MM.1S (cell line): ENCODE data around the gene NEURL4.

Experiments used
- EZH2 ChIP-seq: fragments of 300-600 bp; sonication (generic); optimal IDR thresholded peaks from 2 replicates; pipeline ENCODE3; 2017; ENCODE audit warnings: low read depth, mild to moderate bottlenecking, antibody characterized with exemption, low read length, mixed read lengths
- EZH2phosphoT487 ChIP-seq: fragments of 300-600 bp; sonication (generic); IDR thresholded peaks from 2 replicates; pipeline ENCODE4 v1.6.1; 2018; ENCODE audit warnings: antibody characterized with exemption, low read length
- TF ChIP-seq, protein P1 (sequence below): fragments of 300-600 bp; sonication (generic); IDR thresholded peaks from 2 replicates; pipeline ENCODE4 v1.5.1; 2016; ENCODE audit warnings: antibody characterized with exemption, low read length, mixed read lengths

DNA sequence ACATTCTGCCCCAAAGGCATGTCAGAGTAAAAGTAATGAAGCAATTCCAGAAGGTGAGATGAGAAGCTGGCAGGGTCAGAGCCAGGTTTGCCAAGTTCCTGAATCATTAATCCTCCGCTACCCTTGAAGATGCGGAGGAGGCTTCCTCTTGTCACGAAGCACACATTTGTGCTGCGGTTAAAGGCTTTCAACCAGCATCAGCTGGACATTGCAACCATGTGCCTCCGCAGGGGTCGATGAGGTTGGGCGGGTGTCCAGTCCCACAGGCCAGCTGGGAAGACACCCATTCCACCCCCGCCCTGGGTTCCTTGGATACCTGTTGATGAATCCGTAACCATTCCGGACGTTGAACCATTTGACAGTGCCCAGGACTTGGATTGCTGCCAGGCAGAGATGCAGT lies 36.0 kb downstream of the NEURL4 start:
- TF ChIP-seq EZH2, result no peak
- TF ChIP-seq, protein P1, sequence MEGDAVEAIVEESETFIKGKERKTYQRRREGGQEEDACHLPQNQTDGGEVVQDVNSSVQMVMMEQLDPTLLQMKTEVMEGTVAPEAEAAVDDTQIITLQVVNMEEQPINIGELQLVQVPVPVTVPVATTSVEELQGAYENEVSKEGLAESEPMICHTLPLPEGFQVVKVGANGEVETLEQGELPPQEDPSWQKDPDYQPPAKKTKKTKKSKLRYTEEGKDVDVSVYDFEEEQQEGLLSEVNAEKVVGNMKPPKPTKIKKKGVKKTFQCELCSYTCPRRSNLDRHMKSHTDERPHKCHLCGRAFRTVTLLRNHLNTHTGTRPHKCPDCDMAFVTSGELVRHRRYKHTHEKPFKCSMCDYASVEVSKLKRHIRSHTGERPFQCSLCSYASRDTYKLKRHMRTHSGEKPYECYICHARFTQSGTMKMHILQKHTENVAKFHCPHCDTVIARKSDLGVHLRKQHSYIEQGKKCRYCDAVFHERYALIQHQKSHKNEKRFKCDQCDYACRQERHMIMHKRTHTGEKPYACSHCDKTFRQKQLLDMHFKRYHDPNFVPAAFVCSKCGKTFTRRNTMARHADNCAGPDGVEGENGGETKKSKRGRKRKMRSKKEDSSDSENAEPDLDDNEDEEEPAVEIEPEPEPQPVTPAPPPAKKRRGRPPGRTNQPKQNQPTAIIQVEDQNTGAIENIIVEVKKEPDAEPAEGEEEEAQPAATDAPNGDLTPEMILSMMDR, result no peak
- TF ChIP-seq EZH2phosphoT487, result no peak
